ENCODE results near the gene METTL15. TPM values are rescaled to one million over a fixed set of nuclear protein-coding genes. Genes with fewer than 3 reads are reported as not detected.

The METTL15 gene
- total RNA-seq, 3 donors from 2014 or later (not counting 1 experiment from before 2014, with no cell fraction given) = 7.4 to 12.1 (median 9.1) TPM

- intact Hi-C loops (cut with micrococcal nuclease) = no loop called here
- Histone ChIP-seq H3K9me3 (ENCODE audit: control insufficient read depth, insufficient read depth, low read length) (no peaks in the 10 kb centered on the region), H3K4me3 (ENCODE audit: low read length) (no peak overlapping the region), H3K27ac (ENCODE audit: low read length) (no peak overlapping the region), H3K27me3 (ENCODE audit: control insufficient read depth, insufficient read depth, low read length) (no peaks in the 10 kb centered on the region), H3K4me1 (ENCODE audit: control insufficient read depth, insufficient read depth, low read length) (no peaks in the 10 kb centered on the region), H3K36me3 (ENCODE audit: control insufficient read depth, insufficient read depth, low read length) (no peaks in the 10 kb centered on the region)
- Mint-ChIP-seq H3K36me3 (peaks cover 14% of the 10 kb centered on the region), H3K27me3 (ENCODE audit: low read depth in 2 of 2) (no peaks in the 10 kb centered on the region), H3K4me1 (no peaks in the 10 kb centered on the region), H3K9me3 (peaks cover 6 to 10% of the 10 kb centered on the region in 2 donors), H3K27ac (no peak overlapping the region), H3K4me3 (no peak overlapping the region)
- no peak for DNase-seq
- ATAC-seq = no peak
- TF ChIP-seq, protein P1, sequence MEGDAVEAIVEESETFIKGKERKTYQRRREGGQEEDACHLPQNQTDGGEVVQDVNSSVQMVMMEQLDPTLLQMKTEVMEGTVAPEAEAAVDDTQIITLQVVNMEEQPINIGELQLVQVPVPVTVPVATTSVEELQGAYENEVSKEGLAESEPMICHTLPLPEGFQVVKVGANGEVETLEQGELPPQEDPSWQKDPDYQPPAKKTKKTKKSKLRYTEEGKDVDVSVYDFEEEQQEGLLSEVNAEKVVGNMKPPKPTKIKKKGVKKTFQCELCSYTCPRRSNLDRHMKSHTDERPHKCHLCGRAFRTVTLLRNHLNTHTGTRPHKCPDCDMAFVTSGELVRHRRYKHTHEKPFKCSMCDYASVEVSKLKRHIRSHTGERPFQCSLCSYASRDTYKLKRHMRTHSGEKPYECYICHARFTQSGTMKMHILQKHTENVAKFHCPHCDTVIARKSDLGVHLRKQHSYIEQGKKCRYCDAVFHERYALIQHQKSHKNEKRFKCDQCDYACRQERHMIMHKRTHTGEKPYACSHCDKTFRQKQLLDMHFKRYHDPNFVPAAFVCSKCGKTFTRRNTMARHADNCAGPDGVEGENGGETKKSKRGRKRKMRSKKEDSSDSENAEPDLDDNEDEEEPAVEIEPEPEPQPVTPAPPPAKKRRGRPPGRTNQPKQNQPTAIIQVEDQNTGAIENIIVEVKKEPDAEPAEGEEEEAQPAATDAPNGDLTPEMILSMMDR (IDR thresholded peaks at IDR 0.05) = no peak
- WGBS (ENCODE audit: insufficient coverage) = 24% methylated on average over 5 of the region's 5 CpGs
These were observed 235.4 kb downstream of the METTL15 start for GRCh38 chr11:28343304-28344233.

- Histone ChIP-seq H3K4me1 (ENCODE audit: control insufficient read depth, insufficient read depth, low read length) (no peaks in the 10 kb centered on the region), H3K27ac (ENCODE audit: low read length) (no peak overlapping the region), H3K36me3 (ENCODE audit: control insufficient read depth, insufficient read depth, low read length) (no peaks in the 10 kb centered on the region), H3K9me3 (ENCODE audit: control insufficient read depth, insufficient read depth, low read length) (no peaks in the 10 kb centered on the region), H3K27me3 (ENCODE audit: control insufficient read depth, insufficient read depth, low read length) (no peaks in the 10 kb centered on the region), H3K4me3 (ENCODE audit: low read length) (no peak overlapping the region)
- no peak for ATAC-seq
- Mint-ChIP-seq H3K27ac (no peak overlapping the region), H3K9me3 (peaks cover 0 to 6% of the 10 kb centered on the region in 2 donors), H3K4me3 (no peak overlapping the region), H3K27me3 (ENCODE audit: low read depth in 2 of 2) (no peaks in the 10 kb centered on the region), H3K36me3 (no peaks in the 10 kb centered on the region), H3K4me1 (no peaks in the 10 kb centered on the region)
- intact Hi-C loops (cut with micrococcal nuclease) = no loop called here
- TF ChIP-seq, protein P1 (IDR thresholded peaks at IDR 0.05) = no peak
- DNase-seq = no peak
These were observed 238.0 kb downstream of the METTL15 start for GRCh38 chr11:28346209-28346608.

DNA sequence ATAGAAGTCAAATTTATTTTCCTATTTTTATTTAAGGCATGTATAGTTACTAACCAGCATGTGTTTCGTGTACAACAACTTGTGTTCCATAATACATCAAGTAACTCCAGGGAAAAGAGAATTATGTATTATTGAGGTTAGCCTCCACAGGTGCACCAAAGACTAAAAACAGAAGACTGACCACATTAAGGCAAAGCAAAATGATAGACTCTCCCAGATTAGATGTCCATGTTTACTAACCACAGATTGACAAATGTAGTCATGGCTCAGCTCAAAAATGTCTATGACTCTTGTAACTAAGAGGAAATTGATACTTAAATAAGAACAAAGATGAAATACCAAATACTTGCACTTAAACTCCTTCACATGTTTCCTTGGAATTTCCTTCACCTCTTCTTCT is 238.5 kb downstream of the METTL15 start:
- no peak overlapping the region for H3K27ac Mint-ChIP-seq
- intact Hi-C loops (cut with micrococcal nuclease) = no loop called here
- H3K4me1 Mint-ChIP-seq = no peaks in the 10 kb centered on the region
- TF ChIP-seq, protein P1 (IDR thresholded peaks at IDR 0.05) = no peak
- no CpG with 5 or more reads among the region's 1 CpG for WGBS (ENCODE audit: insufficient coverage)
- ATAC-seq (no peak), DNase-seq (no peak)
- peaks cover 0 to 6% of the 10 kb centered on the region in 2 donors for H3K9me3 Mint-ChIP-seq
- Histone ChIP-seq H3K36me3 (ENCODE audit: control insufficient read depth, insufficient read depth, low read length) (no peaks in the 10 kb centered on the region), H3K9me3 (ENCODE audit: control insufficient read depth, insufficient read depth, low read length) (no peaks in the 10 kb centered on the region), H3K27ac (ENCODE audit: low read length) (no peak overlapping the region), H3K4me3 (ENCODE audit: low read length) (no peak overlapping the region), H3K4me1 (ENCODE audit: control insufficient read depth, insufficient read depth, low read length) (no peaks in the 10 kb centered on the region), H3K27me3 (ENCODE audit: control insufficient read depth, insufficient read depth, low read length) (no peaks in the 10 kb centered on the region)
- no peaks in the 10 kb centered on the region for H3K27me3 Mint-ChIP-seq (ENCODE audit: low read depth in 2 of 2)
- no peak overlapping the region for H3K4me3 Mint-ChIP-seq
- no peaks in the 10 kb centered on the region for H3K36me3 Mint-ChIP-seq

All from natural killer cell (primary cell).